CD14-positive monocyte (primary cell): ENCODE results near the gene STPG3. TPM values are rescaled to one million over a fixed set of nuclear protein-coding genes. Genes with fewer than 3 reads are reported as not detected.

Experiments used
- DNase-seq, 3 donors: peaks; one replicate each; pipeline ENCODE4 v3.0.0-alpha.2; 2011 to 2022
- H2AFZ ChIP-seq: 2 replicates; pipeline ENCODE4 v1.6.0; 2012; ENCODE audit warnings: mild to moderate bottlenecking, low read depth, low read length, inconsistent platforms; ENCODE audit not compliant: insufficient read depth, poor library complexity, severe bottlenecking
- H3K27ac ChIP-seq, 2 donors: 1 replicate in 1 of 2; 2 replicates in 1 of 2; pipeline ENCODE4 v1.5.1; 2012 to 2013; ENCODE audit warnings: low read length in 2 of 2, control low read depth in 1 of 2, inconsistent platforms in 1 of 2, low read depth in 1 of 2, mild to moderate bottlenecking in 1 of 2
- H3K27me3 ChIP-seq, 2 donors: one replicate each; pipeline versions ENCODE4 v1.6.0 to v1.6.1; 2011 to 2013; ENCODE audit warnings: low read length in 2 of 2; ENCODE audit not compliant: control insufficient read depth in 2 of 2, insufficient read depth in 2 of 2
- H3K36me3 ChIP-seq, 2 donors: replicated peaks in 1 of 2; 1 replicate in 1 of 2; 2 replicates in 1 of 2; pipeline versions ENCODE4 v1.5.1 to v1.6.1; 2012 to 2013; ENCODE audit warnings: low read length in 2 of 2, control low read depth in 1 of 2, inconsistent platforms in 1 of 2, mild to moderate bottlenecking in 1 of 2; ENCODE audit not compliant: insufficient read depth in 2 of 2, control insufficient read depth in 1 of 2
- H3K4me1 ChIP-seq, 2 donors: 1 replicate in 1 of 2; 2 replicates in 1 of 2; pipeline versions ENCODE4 v1.5.1 to v1.6.1; 2012 to 2013; ENCODE audit warnings: low read length in 2 of 2, control low read depth in 1 of 2, inconsistent platforms in 1 of 2, mild to moderate bottlenecking in 1 of 2, moderate library complexity in 1 of 2; ENCODE audit not compliant: insufficient read depth in 2 of 2, control insufficient read depth in 1 of 2
- H3K4me2 ChIP-seq: replicated peaks from 2 replicates; pipeline ENCODE3; 2012; ENCODE audit warnings: low read length, moderate library complexity, mild to moderate bottlenecking; ENCODE audit not compliant: poor library complexity, severe bottlenecking; ENCODE audit errors: extremely low read depth
- H3K4me3 ChIP-seq, 3 experiments: fragments of 200-600 bp in 1 of 3; sonication (generic) in 1 of 3; replicated peaks in 1 of 3; 1 replicate in 2 of 3; 2 replicates in 1 of 3; pipeline ENCODE4 v1.5.1; 2011 to 2013; ENCODE audit warnings: low read length in 3 of 3, mild to moderate bottlenecking in 3 of 3, control low read depth in 2 of 3, low read depth in 2 of 3, inconsistent platforms in 1 of 3, moderate library complexity in 1 of 3
- H3K79me2 ChIP-seq: 2 replicates; pipeline ENCODE4 v1.6.0; 2012; ENCODE audit warnings: mild to moderate bottlenecking, control low read depth, inconsistent platforms, low read length, moderate library complexity; ENCODE audit not compliant: insufficient read depth
- H3K9ac ChIP-seq: 2 replicates; pipeline ENCODE4 v1.6.0; 2017; ENCODE audit warnings: low read length, mild to moderate bottlenecking; ENCODE audit not compliant: insufficient read depth, poor library complexity, severe bottlenecking
- H3K9me3 ChIP-seq, 2 donors: replicated peaks in 1 of 2; 1 replicate in 1 of 2; 2 replicates in 1 of 2; pipeline versions ENCODE4 v1.5.1 to v1.6.1; 2012 to 2013; ENCODE audit warnings: low read length in 2 of 2, control low read depth in 1 of 2; ENCODE audit not compliant: control insufficient read depth in 1 of 2, insufficient read depth in 1 of 2
- H4K20me1 ChIP-seq: 2 replicates; pipeline ENCODE4 v1.6.0; 2012; ENCODE audit warnings: mild to moderate bottlenecking, low read length, control low read depth, moderate library complexity; ENCODE audit not compliant: insufficient read depth
- H3K27ac Mint-ChIP-seq, 7 donors: one replicate each; pipeline ENCODE4 v1.8.0; 2020; ENCODE audit warnings: mild to moderate bottlenecking in 7 of 7, mixed read lengths in 7 of 7, moderate library complexity in 6 of 7, inconsistent platforms in 2 of 7
- H3K27me3 Mint-ChIP-seq, 3 donors: one replicate each; pipeline ENCODE4 v1.8.0; 2021 to 2022; ENCODE audit warnings: low read depth in 3 of 3, mild to moderate bottlenecking in 3 of 3, mixed read lengths in 3 of 3, moderate library complexity in 3 of 3, inconsistent platforms in 1 of 3
- H3K36me3 Mint-ChIP-seq, 2 donors: one replicate each; pipeline ENCODE4 v1.8.0; 2020; ENCODE audit warnings: mixed read lengths in 2 of 2, inconsistent platforms in 1 of 2, mild to moderate bottlenecking in 1 of 2
- H3K4me1 Mint-ChIP-seq: one replicate; pipeline ENCODE4 v1.8.0; 2020; ENCODE audit warnings: mild to moderate bottlenecking, mixed read lengths
- H3K4me3 Mint-ChIP-seq, 2 donors: one replicate each; pipeline ENCODE4 v1.8.0; 2020; ENCODE audit warnings: mild to moderate bottlenecking in 2 of 2, mixed read lengths in 2 of 2, moderate library complexity in 1 of 2
- H3K9me3 Mint-ChIP-seq, 7 donors: one replicate each; pipeline ENCODE4 v1.8.0; 2020 to 2022; ENCODE audit warnings: mixed read lengths in 7 of 7, mild to moderate bottlenecking in 6 of 7, moderate library complexity in 6 of 7, inconsistent platforms in 2 of 7
- WGBS: methylation state at CpG from one replicate; pipeline ENCODE4 v1.1.5; 2013; ENCODE audit warnings: missing lambda C conversion rate; ENCODE audit not compliant: insufficient coverage; 5-methylcytosine and 5-hydroxymethylcytosine counted together
- intact Hi-C, 2 donors: fragments of 100-400 bp; cut with micrococcal nuclease; formaldehyde crosslinking; loops; one replicate each; pipeline versions ENCODE4 v1.15.0 to v1.15.1; 2023
- polyA plus RNA-seq, 3 donors: library from polyadenylated mRNA; depleted of rRNA in 1 of 3; unstranded in 2 of 3; stranded (reverse) in 1 of 3; fragments of 300-500 nt in 2 of 3; fragments of >200 nt in 1 of 3; fragmentation: Illumina TruSeq in 2 of 3; gene quantifications; 1 replicate in 2 of 3; 2 replicates in 1 of 3; pipeline ENCODE4 v1.2.3, GENCODE V29; 2012 to 2021
- TF ChIP-seq, protein P1 (sequence below): fragments of 200-600 bp; IDR thresholded peaks from one replicate; pipeline ENCODE4 v1.8.0; 2022; ENCODE audit warnings: antibody characterized with exemption, mild to moderate bottlenecking

The STPG3 gene
- polyA plus RNA-seq, 3 donors, result not detected

DNA sequence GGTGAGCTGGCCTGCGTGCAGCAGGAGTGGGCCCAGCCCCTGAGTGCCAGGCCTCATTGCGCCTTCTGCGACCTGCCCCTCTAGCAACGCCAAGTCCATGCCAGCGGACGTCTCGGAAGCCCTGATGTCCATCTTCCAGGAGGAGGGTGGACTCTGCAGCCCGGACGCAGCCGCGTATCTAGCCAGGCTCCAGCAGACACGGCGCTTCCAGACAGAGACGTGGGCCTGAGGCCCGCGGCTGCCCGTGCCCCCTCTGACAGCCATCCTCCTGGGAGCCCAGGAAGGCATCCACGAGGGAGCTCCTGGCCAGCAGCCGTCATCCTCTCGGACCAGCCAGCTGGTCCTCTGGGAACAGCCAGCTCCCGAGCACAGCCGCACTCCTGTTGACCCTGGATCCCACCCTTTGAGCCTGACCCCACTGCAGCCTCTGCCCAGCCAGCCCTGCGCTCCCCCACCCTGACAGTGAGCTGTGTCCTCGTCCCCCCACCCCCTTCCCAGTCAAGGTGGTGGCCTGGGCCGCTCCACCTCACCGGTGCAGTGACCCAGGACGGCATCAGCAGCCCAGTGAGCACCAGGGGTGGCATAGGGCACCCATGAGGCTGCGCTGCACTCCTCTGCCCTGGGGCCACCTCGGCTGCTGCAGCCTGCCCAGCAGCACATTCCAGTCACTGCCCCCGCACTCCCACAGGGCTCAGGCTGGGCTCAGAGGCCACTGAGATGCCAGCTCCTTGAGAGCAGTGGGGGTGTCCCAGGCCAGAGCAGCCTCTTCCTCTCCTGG is 34.7 kb upstream of the STPG3 start:
- peaks cover 30 to 33% of the 10 kb centered on the region in 2 donors for H3K36me3 ChIP-seq
- DNase-seq, result no peak
- Mint-ChIP-seq H3K36me3 (peaks cover 16 to 30% of the 10 kb centered on the region in 2 donors), H3K27me3 (peaks cover 3 to 10% (median 10%) of the 10 kb centered on the region in 3 donors), H3K9me3 (no peaks in the 10 kb centered on the region), H3K27ac (no peak overlapping the region), H3K4me3 (no peak overlapping the region), H3K4me1 (peaks cover 5% of the 10 kb centered on the region)
- H3K79me2 ChIP-seq, result no peaks in the 10 kb centered on the region
- no peaks in the 10 kb centered on the region for H4K20me1 ChIP-seq
- H3K9me3 ChIP-seq, result no peaks in the 10 kb centered on the region
- H3K27me3 ChIP-seq, result peaks cover 0 to 9% of the 10 kb centered on the region in 2 donors
- H3K27ac ChIP-seq, result no peak overlapping the region
- no peak overlapping the region for H2AFZ ChIP-seq
- no peak overlapping the region for H3K4me3 ChIP-seq
- H3K4me2 ChIP-seq, result no peak overlapping the region
- H3K4me1 ChIP-seq, result peaks cover 4 to 20% of the 10 kb centered on the region in 2 donors
- intact Hi-C loops, result no loop called here
- no peak overlapping the region for H3K9ac ChIP-seq
- 97% methylated on average over 30 of the region's 30 CpGs for WGBS
- TF ChIP-seq, protein P1, sequence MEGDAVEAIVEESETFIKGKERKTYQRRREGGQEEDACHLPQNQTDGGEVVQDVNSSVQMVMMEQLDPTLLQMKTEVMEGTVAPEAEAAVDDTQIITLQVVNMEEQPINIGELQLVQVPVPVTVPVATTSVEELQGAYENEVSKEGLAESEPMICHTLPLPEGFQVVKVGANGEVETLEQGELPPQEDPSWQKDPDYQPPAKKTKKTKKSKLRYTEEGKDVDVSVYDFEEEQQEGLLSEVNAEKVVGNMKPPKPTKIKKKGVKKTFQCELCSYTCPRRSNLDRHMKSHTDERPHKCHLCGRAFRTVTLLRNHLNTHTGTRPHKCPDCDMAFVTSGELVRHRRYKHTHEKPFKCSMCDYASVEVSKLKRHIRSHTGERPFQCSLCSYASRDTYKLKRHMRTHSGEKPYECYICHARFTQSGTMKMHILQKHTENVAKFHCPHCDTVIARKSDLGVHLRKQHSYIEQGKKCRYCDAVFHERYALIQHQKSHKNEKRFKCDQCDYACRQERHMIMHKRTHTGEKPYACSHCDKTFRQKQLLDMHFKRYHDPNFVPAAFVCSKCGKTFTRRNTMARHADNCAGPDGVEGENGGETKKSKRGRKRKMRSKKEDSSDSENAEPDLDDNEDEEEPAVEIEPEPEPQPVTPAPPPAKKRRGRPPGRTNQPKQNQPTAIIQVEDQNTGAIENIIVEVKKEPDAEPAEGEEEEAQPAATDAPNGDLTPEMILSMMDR, result no peak

DNA sequence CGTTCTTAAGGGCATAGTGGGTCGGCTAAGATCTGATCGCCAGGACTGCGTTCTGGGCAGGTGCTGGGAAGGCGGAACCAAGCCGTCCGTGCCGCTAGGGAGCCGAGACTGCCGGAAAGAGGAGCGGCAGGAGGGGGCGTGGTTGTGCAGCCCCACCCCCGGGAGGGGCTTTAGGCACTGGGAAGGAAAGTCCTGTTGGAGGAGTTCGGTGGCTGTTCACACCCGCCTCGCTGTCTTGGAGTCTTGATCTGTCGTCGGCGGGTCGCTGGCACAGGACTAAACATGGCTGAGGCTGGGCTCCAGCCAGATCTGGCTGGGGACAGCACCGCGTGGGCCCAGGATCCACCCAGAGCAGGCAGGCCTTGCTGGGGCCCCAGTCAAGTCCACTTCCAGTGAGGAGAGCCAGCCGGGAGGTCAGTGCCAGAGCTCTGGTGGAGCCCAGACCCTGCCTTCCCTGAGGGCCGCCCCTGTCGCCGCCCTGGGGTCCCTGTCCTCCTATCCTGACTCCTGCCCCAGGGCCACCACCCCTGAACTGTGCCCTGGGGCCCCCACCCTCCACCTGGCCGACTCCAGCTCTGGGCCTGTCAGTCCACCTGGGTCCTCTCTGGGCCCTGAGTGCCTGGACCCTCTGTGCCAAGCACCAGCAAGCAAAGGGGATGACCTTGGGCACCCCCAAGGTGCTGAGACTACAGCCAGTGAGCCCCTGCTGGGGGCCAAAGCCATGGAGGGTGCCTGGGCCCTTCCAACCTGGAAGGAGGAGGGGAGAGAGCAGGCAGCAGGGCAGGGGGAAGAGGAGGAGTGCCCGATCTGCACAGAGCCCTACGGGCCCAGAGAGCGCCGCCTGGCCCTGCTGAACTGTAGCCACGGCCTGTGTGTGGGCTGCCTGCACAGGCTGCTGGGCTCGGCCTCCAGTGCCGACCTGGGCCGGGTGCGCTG is 33.5 kb upstream of the STPG3 start:
- no peak overlapping the region for H3K9ac ChIP-seq
- no peak for DNase-seq
- H4K20me1 ChIP-seq, result no peaks in the 10 kb centered on the region
- no peaks in the 10 kb centered on the region for H3K79me2 ChIP-seq
- H3K4me2 ChIP-seq, result no peak overlapping the region
- intact Hi-C loops, result no loop called here
- H3K36me3 Mint-ChIP-seq, result peaks cover 16 to 28% of the 10 kb centered on the region in 2 donors
- H3K27ac Mint-ChIP-seq, result peak overlapping the region in 1 of 7 donors; percentile 54
- peaks cover 3 to 18% (median 10%) of the 10 kb centered on the region in 3 donors for H3K27me3 Mint-ChIP-seq
- H3K4me1 Mint-ChIP-seq, result peaks cover 5% of the 10 kb centered on the region
- peaks cover 30 to 33% of the 10 kb centered on the region in 2 donors for H3K36me3 ChIP-seq
- H3K27me3 ChIP-seq, result peaks cover 0 to 14% of the 10 kb centered on the region in 2 donors
- no peaks in the 10 kb centered on the region for H3K9me3 ChIP-seq
- H3K4me3 Mint-ChIP-seq, result peak overlapping the region; percentile 19 to 35
- 82% methylated on average over 33 of the region's 36 CpGs for WGBS
- no peak overlapping the region for H3K27ac ChIP-seq
- H3K4me3 ChIP-seq, result no peak overlapping the region
- TF ChIP-seq, protein P1, result no peak
- H3K4me1 ChIP-seq, result peaks cover 11 to 29% of the 10 kb centered on the region in 2 donors
- no peaks in the 10 kb centered on the region for H3K9me3 Mint-ChIP-seq
- H2AFZ ChIP-seq, result no peak overlapping the region
